ENCODE results near the gene TMEM169. TPM values are rescaled to one million over a fixed set of nuclear protein-coding genes. Genes with fewer than 3 reads are reported as not detected.

The TMEM169 gene
- 1 to 10 TPM; 1.9 to 3.1 (median 2.4) TPM for total RNA-seq

GRCh38 chr2:216081487-216082116 is at the start of gene TMEM169, which contains the start of gene PECR:
TMEM169 (plus strand) TSS chr2:216081919; CDS start chr2:216095964, 14,045 bp downstream.
PECR (minus strand) TSS chr2:216081809; CDS start chr2:216081741, 68 bp downstream.
- H3K9me3 ChIP-seq = no peaks in the 10 kb centered on the region
- TF ChIP-seq POLR2A (IDR thresholded peaks at IDR 0.05) (peak in 1 of 2 donors; percentile 82), CTCF (IDR thresholded peaks at IDR 0.05) (no peak)
- intact Hi-C loops (cut with DNase I) = no loop called here
- peak within 1 kb of the TSS; percentile 13 to 65 (median 35) for H3K4me3 ChIP-seq (replicated peaks in 1 of 3)
- peak; percentile 89 to 91 for DNase-seq
- H3K27ac ChIP-seq = peak within 1 kb of the TSS; percentile 55 to 68 (median 61)
- no peaks in the 10 kb centered on the region for H3K36me3 ChIP-seq
- peaks cover 0 to 41% of the 10 kb centered on the region in 2 donors for H3K4me1 ChIP-seq
- H3K27me3 ChIP-seq = no peaks in the 10 kb centered on the region
- 1% methylated on average over 18 to 25 of the region's 44 CpGs for WGBS, 2 donors

- Histone ChIP-seq H3K4me3 (replicated peaks in 1 of 3) (no peak overlapping the region), H3K36me3 (peaks cover 3 to 6% of the 10 kb centered on the region in 2 donors), H3K9me3 (no peaks in the 10 kb centered on the region), H3K27me3 (no peaks in the 10 kb centered on the region), H3K4me1 (peaks cover 0 to 6% of the 10 kb centered on the region in 2 donors), H3K27ac (no peak overlapping the region)
- WGBS, 2 donors = 88 to 93% methylated on average over 1 of the region's 1 CpG
- no peak for DNase-seq
- no peak for TF ChIP-seq CTCF (IDR thresholded peaks at IDR 0.05)
- no peak for TF ChIP-seq POLR2A (IDR thresholded peaks at IDR 0.05)
- intact Hi-C loops (cut with DNase I) = no loop called here
Observed at GRCh38 chr2:216031960-216032689, 49.6 kb upstream of the TMEM169 start.

GRCh38 chr2:216033403-216033802 is 48.3 kb upstream of the TMEM169 start:
- Histone ChIP-seq H3K27ac (no peak overlapping the region), H3K27me3 (no peaks in the 10 kb centered on the region), H3K36me3 (peaks cover 3 to 6% of the 10 kb centered on the region in 2 donors), H3K9me3 (no peaks in the 10 kb centered on the region), H3K4me1 (peaks cover 0 to 6% of the 10 kb centered on the region in 2 donors), H3K4me3 (replicated peaks in 1 of 3) (no peak overlapping the region)
- no peak for TF ChIP-seq POLR2A (IDR thresholded peaks at IDR 0.05)
- no peak for TF ChIP-seq CTCF (IDR thresholded peaks at IDR 0.05)
- DNase-seq = no peak
- WGBS, 2 donors = 96 to 100% methylated on average over 3 of the region's 3 CpGs
- intact Hi-C loops (cut with DNase I) = no loop called here

- DNase-seq = peak; percentile 77 to 79
- peaks cover 3 to 6% of the 10 kb centered on the region in 2 donors for H3K36me3 ChIP-seq
Observed at GRCh38 chr2:216034065-216034464, 47.7 kb upstream of the TMEM169 start.

More at GRCh38 chr2:216034065-216034464, 47.7 kb upstream of the TMEM169 start:
- no peaks in the 10 kb centered on the region for H3K27me3 ChIP-seq
- H3K4me3 ChIP-seq (replicated peaks in 1 of 3) = no peak overlapping the region
- H3K9me3 ChIP-seq = no peaks in the 10 kb centered on the region
- H3K27ac ChIP-seq = no peak overlapping the region
- intact Hi-C loops (cut with DNase I) = no loop called here
- H3K4me1 ChIP-seq = peaks cover 0 to 6% of the 10 kb centered on the region in 2 donors
- peak; percentile 70 to 91 (median 80) for TF ChIP-seq CTCF (IDR thresholded peaks at IDR 0.05)
- no peak for TF ChIP-seq POLR2A (IDR thresholded peaks at IDR 0.05)
- 62 to 67% methylated on average over 1 of the region's 1 CpG for WGBS, 2 donors

Measured in thyroid gland (tissue), 4 donors.